IPS-20b (cell line): ENCODE data around the gene SPAG17.

ENCODE experiments used
- H3K27ac ChIP-seq: one replicate; pipeline ENCODE4 v1.5.1; 2013; ENCODE audit warnings: low read length
- H3K27me3 ChIP-seq: 2 replicates; pipeline ENCODE4 v1.6.1; 2013; ENCODE audit warnings: mild to moderate bottlenecking, low read length, inconsistent platforms; ENCODE audit not compliant: insufficient read depth
- H3K36me3 ChIP-seq: 2 replicates; pipeline ENCODE4 v1.6.1; 2013; ENCODE audit warnings: low read depth, mild to moderate bottlenecking, inconsistent platforms, low read length, moderate library complexity; ENCODE audit not compliant: insufficient read depth
- H3K4me1 ChIP-seq: 2 replicates; pipeline ENCODE4 v1.6.1; 2013; ENCODE audit warnings: mild to moderate bottlenecking, control low read depth, inconsistent platforms, low read length, moderate library complexity; ENCODE audit not compliant: insufficient read depth
- H3K4me3 ChIP-seq: 2 replicates; pipeline ENCODE4 v1.5.1; 2013; ENCODE audit warnings: mild to moderate bottlenecking, low read length, inconsistent platforms
- H3K9ac ChIP-seq: 2 replicates; pipeline ENCODE4 v1.6.1; 2013; ENCODE audit warnings: low read depth, mild to moderate bottlenecking, inconsistent platforms, low read length, moderate library complexity
- H3K9me3 ChIP-seq: 2 replicates; pipeline ENCODE4 v1.6.1; 2013; ENCODE audit warnings: mild to moderate bottlenecking, low read depth, low read length, inconsistent platforms; ENCODE audit not compliant: insufficient read depth

Gene SPAG17

GRCh38 chr1:118143121-118143520, 41.9 kb downstream of the SPAG17 start:
- Histone ChIP-seq H3K4me1 (peaks cover 3% of the 10 kb centered on the region; the same call in 1 of the 2 replicates), H3K27ac (no peak overlapping the region), H3K27me3 (no peaks in the 10 kb centered on the region), H3K9ac (no peak overlapping the region), H3K4me3 (no peak overlapping the region), H3K36me3 (no peaks in the 10 kb centered on the region), H3K9me3 (no peaks in the 10 kb centered on the region)

- Histone ChIP-seq H3K9ac (no peak overlapping the region), H3K4me1 (peaks cover 3% of the 10 kb centered on the region; the same call in 1 of the 2 replicates), H3K4me3 (no peak overlapping the region), H3K9me3 (no peaks in the 10 kb centered on the region), H3K27me3 (no peaks in the 10 kb centered on the region), H3K27ac (no peak overlapping the region), H3K36me3 (no peaks in the 10 kb centered on the region)
Measured at GRCh38 chr1:118142546-118142945, 42.5 kb downstream of the SPAG17 start.

GRCh38 chr1:118137900-118138299, 47.1 kb downstream of the SPAG17 start:
- H3K27ac ChIP-seq = no peak overlapping the region

GRCh38 chr1:118136187-118136941, 48.7 kb downstream of the SPAG17 start:
- H3K27ac ChIP-seq = no peak overlapping the region
- no peak overlapping the region for H3K9ac ChIP-seq
- no peaks in the 10 kb centered on the region for H3K36me3 ChIP-seq
- no peaks in the 10 kb centered on the region for H3K27me3 ChIP-seq
- no peaks in the 10 kb centered on the region for H3K9me3 ChIP-seq
- peaks cover 7% of the 10 kb centered on the region for H3K4me1 ChIP-seq
- no peak overlapping the region for H3K4me3 ChIP-seq

More at GRCh38 chr1:118137900-118138299, 47.1 kb downstream of the SPAG17 start:
- Histone ChIP-seq H3K36me3 (no peaks in the 10 kb centered on the region), H3K9ac (no peak overlapping the region), H3K27me3 (no peaks in the 10 kb centered on the region), H3K4me3 (no peak overlapping the region), H3K4me1 (peaks cover 7% of the 10 kb centered on the region), H3K9me3 (no peaks in the 10 kb centered on the region)

- H3K27ac ChIP-seq = no peak overlapping the region
- H3K9ac ChIP-seq = no peak overlapping the region
- no peaks in the 10 kb centered on the region for H3K27me3 ChIP-seq
- H3K4me3 ChIP-seq = no peak overlapping the region
- no peaks in the 10 kb centered on the region for H3K36me3 ChIP-seq
- no peaks in the 10 kb centered on the region for H3K9me3 ChIP-seq
- H3K4me1 ChIP-seq = peaks cover 12% of the 10 kb centered on the region
Measured at GRCh38 chr1:118132000-118132399, 53.0 kb downstream of the SPAG17 start.

GRCh38 chr1:118128761-118129160, 56.3 kb downstream of the SPAG17 start:
- no peaks in the 10 kb centered on the region for H3K27me3 ChIP-seq
- no peaks in the 10 kb centered on the region for H3K36me3 ChIP-seq
- peaks cover 4% of the 10 kb centered on the region; the same call in 1 of the 2 replicates for H3K4me1 ChIP-seq
- H3K9ac ChIP-seq = no peak overlapping the region
- no peaks in the 10 kb centered on the region for H3K9me3 ChIP-seq
- H3K27ac ChIP-seq = no peak overlapping the region
- H3K4me3 ChIP-seq = no peak overlapping the region

- H3K4me1 ChIP-seq = peaks cover 4% of the 10 kb centered on the region; the same call in 1 of the 2 replicates
- H3K9ac ChIP-seq = no peak overlapping the region
- no peak overlapping the region for H3K27ac ChIP-seq
- H3K27me3 ChIP-seq = no peaks in the 10 kb centered on the region
- no peaks in the 10 kb centered on the region; the same call in 1 of the 2 replicates for H3K9me3 ChIP-seq
- H3K36me3 ChIP-seq = no peaks in the 10 kb centered on the region
- no peak overlapping the region for H3K4me3 ChIP-seq
Measured at GRCh38 chr1:118124064-118124463, 61.0 kb downstream of the SPAG17 start.

- Histone ChIP-seq H3K36me3 (no peaks in the 10 kb centered on the region), H3K9me3 (no peaks in the 10 kb centered on the region; the same call in 1 of the 2 replicates), H3K27me3 (no peaks in the 10 kb centered on the region), H3K27ac (no peak overlapping the region), H3K4me1 (no peaks in the 10 kb centered on the region), H3K4me3 (no peak overlapping the region), H3K9ac (no peak overlapping the region)
Measured at GRCh38 chr1:118123116-118123839, 61.8 kb downstream of the SPAG17 start.

GRCh38 chr1:118122234-118123004, 62.6 kb downstream of the SPAG17 start:
- no peak overlapping the region for H3K4me3 ChIP-seq
- no peak overlapping the region for H3K9ac ChIP-seq
- H3K4me1 ChIP-seq = no peaks in the 10 kb centered on the region
- no peak overlapping the region for H3K27ac ChIP-seq
- H3K36me3 ChIP-seq = no peaks in the 10 kb centered on the region
- H3K27me3 ChIP-seq = no peaks in the 10 kb centered on the region
- no peaks in the 10 kb centered on the region; the same call in 1 of the 2 replicates for H3K9me3 ChIP-seq

- Histone ChIP-seq H3K36me3 (no peaks in the 10 kb centered on the region), H3K4me3 (no peak overlapping the region), H3K9me3 (no peaks in the 10 kb centered on the region; the same call in 1 of the 2 replicates), H3K27me3 (no peaks in the 10 kb centered on the region), H3K27ac (no peak overlapping the region), H3K4me1 (no peaks in the 10 kb centered on the region), H3K9ac (no peak overlapping the region)
Measured at GRCh38 chr1:118118873-118119463, 66.1 kb downstream of the SPAG17 start.

GRCh38 chr1:118118469-118118868, 66.6 kb downstream of the SPAG17 start:
- no peak overlapping the region for H3K9ac ChIP-seq
- H3K9me3 ChIP-seq = no peaks in the 10 kb centered on the region; the same call in 1 of the 2 replicates
- no peak overlapping the region for H3K27ac ChIP-seq
- H3K27me3 ChIP-seq = no peaks in the 10 kb centered on the region
- H3K36me3 ChIP-seq = no peaks in the 10 kb centered on the region
- no peak overlapping the region for H3K4me3 ChIP-seq
- peaks cover 4% of the 10 kb centered on the region; the same call in 1 of the 2 replicates for H3K4me1 ChIP-seq
